HG03135 (cell line): ENCODE data around the gene CCNJL.

Experiments
- ATAC-seq: cut with Tn5 transposase; IDR thresholded peaks from one replicate; pipeline ENCODE4 v1.9.1; 2021; ENCODE audit warnings: mild to moderate bottlenecking, moderate library complexity; ENCODE audit not compliant: unreplicated experiment

Gene CCNJL

GRCh38 chr5:160231783-160232342, 80.5 kb downstream of the CCNJL start:
- ATAC-seq: no peak

GRCh38 chr5:160230686-160231527, 81.5 kb downstream of the CCNJL start:
- ATAC-seq: no peak

- no peak for ATAC-seq
Observed at GRCh38 chr5:160229190-160229742, 83.1 kb downstream of the CCNJL start, which contains the start of gene FABP6. Gene FABP6 (plus strand): TSS chr5:160229506. CDS start chr5:160229558, 52 bp downstream.

GRCh38 chr5:160227012-160227411, 85.4 kb downstream of the CCNJL start:
- ATAC-seq: no peak

- ATAC-seq: no peak
Observed at GRCh38 chr5:160221082-160221481, 91.3 kb downstream of the CCNJL start.

GRCh38 chr5:160219356-160219755, 93.0 kb downstream of the CCNJL start:
- no peak for ATAC-seq

GRCh38 chr5:160213537-160213936, 98.8 kb downstream of the CCNJL start:
- no peak for ATAC-seq

GRCh38 chr5:160211352-160211751, 101.0 kb downstream of the CCNJL start:
- ATAC-seq: no peak

GRCh38 chr5:160210606-160211005, 101.8 kb downstream of the CCNJL start:
- ATAC-seq: no peak

- ATAC-seq: no peak
Observed at GRCh38 chr5:160209917-160210316, 102.4 kb downstream of the CCNJL start.

- ATAC-seq: no peak
Observed at GRCh38 chr5:160207061-160207460, 105.3 kb downstream of the CCNJL start.
